Measurements from ENCODE around the gene ZIC4.

GRCh38 chr3:147372525-147373027, 33.8 kb downstream of the ZIC4 start:
- TF ChIP-seq CTCF (IDR thresholded peaks at IDR 0.05; ENCODE audit: low read depth, low read length) (no peak), EZH2phosphoT487 (IDR thresholded peaks at IDR 0.05; ENCODE audit: low read depth) (no peak)

All from OCI-LY3 (cell line).